NCI-H2227 (cell line): ENCODE results near the gene ZFTA.

Experiments used
- DNase-seq: peaks from one replicate; lab custom pipeline; 2025; ENCODE audit not compliant: unreplicated experiment; lab: John Stamatoyannopoulos, UW

The ZFTA gene

GRCh38 chr11:63756919-63757761 lies 11.4 kb downstream of the ZFTA start:
- no peak for DNase-seq

- DNase-seq, result no peak
Measured at GRCh38 chr11:63749624-63750023, 19.0 kb downstream of the ZFTA start.

- no peak for DNase-seq
Measured at GRCh38 chr11:63747011-63747410, 21.6 kb downstream of the ZFTA start.

- DNase-seq, result no peak
Measured at GRCh38 chr11:63745304-63746170, 23.0 kb downstream of the ZFTA start.

- peak; percentile 83 for DNase-seq
Measured at GRCh38 chr11:63738720-63739360, 29.7 kb downstream of the ZFTA start.

- no peak for DNase-seq
Measured at GRCh38 chr11:63737718-63738117, 30.9 kb downstream of the ZFTA start.

GRCh38 chr11:63736864-63737263 lies 31.7 kb downstream of the ZFTA start:
- DNase-seq, result no peak

- no peak for DNase-seq
Measured at GRCh38 chr11:63729326-63729725, 39.2 kb downstream of the ZFTA start.

GRCh38 chr11:63720611-63721010 lies 48.0 kb downstream of the ZFTA start:
- DNase-seq, result no peak

GRCh38 chr11:63719987-63720386 lies 48.6 kb downstream of the ZFTA start:
- DNase-seq, result no peak

- DNase-seq, result no peak
Measured at GRCh38 chr11:63719001-63719400, 49.6 kb downstream of the ZFTA start.
